ENCODE results near the gene CHRNB1. TPM values are rescaled to one million over a fixed set of nuclear protein-coding genes. Genes with fewer than 3 reads are reported as not detected.

CHRNB1 gene
- total and polyA plus RNA-seq, 2 of the 8 experiments (the other 6 are each of a cell fraction or from before 2014, with no cell fraction given) = 14.1 to 28.2 TPM

DNA sequence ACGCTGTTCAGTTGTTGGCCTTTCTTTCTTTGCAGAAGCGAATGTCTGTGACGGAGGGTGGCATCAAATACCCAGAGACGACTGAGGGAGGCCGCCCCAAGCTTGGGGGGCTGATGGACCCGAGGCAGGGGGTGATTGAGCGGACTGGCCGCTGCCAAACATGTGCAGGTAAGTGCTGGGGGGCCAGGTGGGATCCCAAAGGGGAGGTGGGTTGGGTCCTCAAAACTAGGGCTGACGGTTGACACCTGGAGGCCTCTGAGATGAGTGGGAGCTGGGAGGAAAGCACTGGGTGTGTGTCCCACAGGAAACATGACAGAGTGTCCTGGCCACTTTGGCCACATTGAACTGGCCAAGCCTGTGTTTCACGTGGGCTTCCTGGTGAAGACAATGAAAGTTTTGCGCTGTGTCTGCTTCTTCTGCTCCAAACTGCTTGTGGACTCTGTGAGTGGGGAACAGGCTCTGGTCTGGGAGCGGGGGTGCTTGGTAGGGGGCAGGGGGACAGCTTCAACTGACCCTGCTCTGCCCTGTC is 51.1 kb downstream of the CHRNB1 start:
- 0 out of 2 replicates have a peak overlapping the region, but pooled peaks have one; percentile 17 for H2BK12ac ChIP-seq (ENCODE audit: low read depth, low read length)
- H3K4me1 ChIP-seq (replicated peaks in 1 of 4; ENCODE audit: control insufficient read depth in 3 of 4, insufficient read depth in 4 of 4, low read length in 3 of 4) = no peaks in the 10 kb centered on the region
- no peaks in the 10 kb centered on the region for H3K23me2 ChIP-seq (ENCODE audit: low read depth, low read length)
- H3K79me2 ChIP-seq (ENCODE audit: control insufficient read depth in 1 of 2, insufficient read depth in 2 of 2, low read length in 2 of 2) = peaks cover 20 to 49% of the 10 kb centered on the region in 2 experiments
- CTCF ChIA-PET (ENCODE audit: partially characterized antibody) = interaction anchor here (0.9 to 5.8 kb wide), 6 partner anchors 13 to 65 kb away, joined by 3 to 29 read pairs (median 6); partner anchors contain the start of genes SENP3 and TNFSF13
- no peak overlapping the region for H2AFZ ChIP-seq (ENCODE audit: low read length)
- H4K20me1 ChIP-seq (replicated peaks in 1 of 2; ENCODE audit: control insufficient read depth in 1 of 2, insufficient read depth in 2 of 2, low read length in 2 of 2) = peaks cover 27 to 31% of the 10 kb centered on the region in 2 experiments
- no peak overlapping the region for H3K56ac ChIP-seq (replicated peaks; ENCODE audit: insufficient read length, low read depth, low read length)
- WGBS, 2 experiments (ENCODE audit: extremely low coverage in 1 of 2, insufficient coverage in 1 of 2, insufficient read length in 1 of 2, insufficient replicate concordance in 2 of 2, low coverage in 1 of 2, low lambda C conversion rate in 2 of 2, missing lambda C conversion rate in 1 of 2) = 90% methylated on average over 11 of the region's 12 CpGs; no CpG with 5 or more reads in 1 of the 2 experiments
- FAIRE-seq = no peak
- H2BK5ac ChIP-seq (ENCODE audit: low read depth, low read length) = no peak overlapping the region
- H4K91ac ChIP-seq (replicated peaks; ENCODE audit: insufficient read length, low read length) = no peak overlapping the region
- POLR2A ChIA-PET (ENCODE audit: partially characterized antibody) = interaction anchor here (1.2 to 6.3 kb wide), 9 partner anchors 9 to 74 kb away, joined by 3 to 58 read pairs (median 4); partner anchors contain the start of genes FGF11 and POLR2A
- no peak for DNase-seq (ENCODE audit: low read depth in 1 of 2, low spot score in 2 of 2)
- peaks cover 21% of the 10 kb centered on the region for H3K79me1 ChIP-seq (ENCODE audit: low read depth, low read length)
- H3K14ac ChIP-seq (ENCODE audit: insufficient read length) = no peak overlapping the region
- H3K27ac ChIP-seq (ENCODE audit: low read depth, low read length) = no peak overlapping the region
- no peak overlapping the region for H2BK120ac ChIP-seq (replicated peaks; ENCODE audit: low read depth, low read length)
- no peak overlapping the region for H3K23ac ChIP-seq (ENCODE audit: insufficient read length)
- H2AK5ac ChIP-seq (ENCODE audit: low read depth, low read length) = no peak overlapping the region
- H3K9me3 ChIP-seq (ENCODE audit: insufficient read depth in 2 of 2, low read depth in 1 of 2, low read length in 1 of 2) = no peaks in the 10 kb centered on the region
- no peak overlapping the region for H4K5ac ChIP-seq (ENCODE audit: insufficient read length, low read depth, low read length)
- no peak overlapping the region for H3K4ac ChIP-seq (replicated peaks; ENCODE audit: insufficient read length, low read depth, low read length)
- no peak overlapping the region for H3K9ac ChIP-seq (replicated peaks in 1 of 4; ENCODE audit: extremely low read depth in 1 of 4, low read depth in 3 of 4, low read length in 3 of 4)
- H3K27me3 ChIP-seq (replicated peaks in 1 of 4; ENCODE audit: control insufficient read depth in 3 of 4, extremely low read depth in 1 of 4, insufficient read depth in 3 of 4, low read length in 3 of 4) = no peaks in the 10 kb centered on the region
- no peak overlapping the region for H3K4me2 ChIP-seq (ENCODE audit: insufficient read depth in 1 of 2, low read depth in 2 of 2, low read length in 2 of 2)
- no peak overlapping the region for H2BK20ac ChIP-seq (ENCODE audit: low read length)
- H3K18ac ChIP-seq (ENCODE audit: extremely low read depth, low read length) = no peak overlapping the region
- no peak overlapping the region for H3K4me3 ChIP-seq (ENCODE audit: extremely low read depth in 1 of 4, insufficient read depth in 2 of 4, low read depth in 3 of 4, low read length in 4 of 4)
- H2BK15ac ChIP-seq (ENCODE audit: low read length) = no peak overlapping the region
- peaks cover 37 to 59% (median 48%) of the 10 kb centered on the region in 4 experiments for H3K36me3 ChIP-seq (ENCODE audit: control insufficient read depth in 2 of 4, insufficient read depth in 4 of 4, low read length in 3 of 4)
- no peak overlapping the region; the same call in 1 of the 2 replicates for H4K8ac ChIP-seq (ENCODE audit: extremely low read depth, insufficient read depth, low read length)
- no peak for TF ChIP-seq POLR2A (IDR thresholded peaks at IDR 0.05; ENCODE audit: control extremely low read depth in 1 of 2, low read depth in 2 of 2, low read length in 2 of 2)
- no peak for TF ChIP-seq CHD2 (IDR thresholded peaks at IDR 0.05; ENCODE audit: low read length)
- no peak for TF ChIP-seq KDM1A (IDR thresholded peaks at IDR 0.05; ENCODE audit: borderline replicate concordance, low read length)
- no peak for TF ChIP-seq SUZ12 (IDR thresholded peaks at IDR 0.05; ENCODE audit: low read length)
- no peak for TF ChIP-seq JUND (IDR thresholded peaks at IDR 0.05; ENCODE audit: low read length)
- no peak for TF ChIP-seq GABPA (IDR thresholded peaks at IDR 0.05; ENCODE audit: borderline replicate concordance, insufficient read depth, low read length)
- TF ChIP-seq HDAC2 (IDR thresholded peaks at IDR 0.05; ENCODE audit: borderline replicate concordance in 1 of 2, low read depth in 2 of 2, low read length in 2 of 2) = no peak
- TF ChIP-seq ZNF274 (IDR thresholded peaks at IDR 0.05; ENCODE audit: borderline replicate concordance, extremely low read depth, low read length) = no peak
- no peak for TF ChIP-seq NANOG (IDR thresholded peaks at IDR 0.05; ENCODE audit: insufficient read depth, low read depth, low read length, poor library complexity, severe bottlenecking)
- no peak for TF ChIP-seq CBX5 (IDR thresholded peaks at IDR 0.05; ENCODE audit: low read depth, low read length)
- TF ChIP-seq RBBP5 (IDR thresholded peaks at IDR 0.05; ENCODE audit: borderline replicate concordance, low read depth, low read length) = no peak
- no peak for TF ChIP-seq EGR1 (IDR thresholded peaks at IDR 0.05; ENCODE audit: borderline replicate concordance, low read depth, low read length)
- TF ChIP-seq CHD1 (IDR thresholded peaks at IDR 0.05; ENCODE audit: low read depth, low read length) = no peak
